NT2/D1 (cell line): Measurements from ENCODE around the gene RAB13.

Source experiments
- SUZ12 ChIP-seq: IDR thresholded peaks from 2 replicates; pipeline ENCODE4 v1.6.1; 2011; ENCODE audit not compliant: insufficient read length, insufficient read depth; ENCODE audit errors: extremely low read depth
- ZNF274 ChIP-seq: IDR thresholded peaks from 2 replicates; pipeline ENCODE4 v1.6.1; 2011; ENCODE audit warnings: mild to moderate bottlenecking, low read depth, low read length

DNA sequence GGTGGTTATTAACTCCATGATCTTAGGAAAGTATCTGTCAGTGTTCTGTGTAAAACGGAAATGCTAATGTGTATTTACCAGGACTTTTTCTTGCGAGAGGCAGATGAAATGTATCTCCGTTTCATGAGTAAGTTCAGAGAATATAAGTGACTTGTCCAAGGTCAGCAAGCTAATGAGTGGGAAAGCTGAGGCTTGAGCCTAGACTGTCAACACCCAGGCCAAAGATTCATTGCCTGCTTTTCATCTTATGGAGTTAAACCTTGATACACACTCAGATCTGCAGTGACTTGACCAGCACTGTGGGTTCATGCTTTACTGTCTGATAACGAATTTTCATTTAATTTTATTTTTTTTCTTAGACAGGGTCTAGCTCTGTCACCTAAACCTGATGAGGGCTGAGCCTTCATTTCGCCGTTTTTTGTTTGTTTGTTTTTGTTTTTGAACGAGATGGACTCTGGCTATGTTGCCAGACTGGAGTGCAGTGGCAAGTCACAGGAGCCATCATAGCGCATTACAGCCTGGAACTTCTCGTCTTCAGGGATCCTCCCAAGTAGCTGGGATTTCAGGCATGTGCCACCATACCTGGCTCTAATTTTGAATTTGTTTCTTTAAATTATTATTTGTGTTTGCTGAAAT lies 7.7 kb downstream of the RAB13 start:
- TF ChIP-seq SUZ12 (no peak), ZNF274 (no peak)
